HG02610 (cell line): Measurements from ENCODE around the gene SAV1.
A peak's percentile ranks its signal among the peaks of the same experiment; 100 is the strongest.
"Not testable (repeated sequence)": the region's sequence is repeated elsewhere in the genome, so short reads cannot be mapped to it uniquely, and the experiment has no call there.

ENCODE experiments used
- ATAC-seq: cut with Tn5 transposase; IDR thresholded peaks from one replicate; pipeline ENCODE4 v1.9.1; 2021; ENCODE audit warnings: mild to moderate bottlenecking, moderate library complexity; ENCODE audit not compliant: unreplicated experiment

Gene SAV1

GRCh38 chr14:50667996-50668825 lies at the start of gene SAV1:
Gene SAV1 (minus strand): TSS chr14:50668306. CDS start chr14:50667967, 339 bp downstream.
- peak; percentile 51 for ATAC-seq

- no peak for ATAC-seq
These were observed 49.7 kb upstream of the SAV1 start for GRCh38 chr14:50717811-50718210.

- peak; percentile 54 for ATAC-seq
These were observed 46.5 kb upstream of the SAV1 start for GRCh38 chr14:50714450-50715073.

- ATAC-seq, result no peak
These were observed 42.9 kb upstream of the SAV1 start for GRCh38 chr14:50711043-50711442.

- no peak for ATAC-seq
These were observed 37.0 kb upstream of the SAV1 start for GRCh38 chr14:50705026-50705593.

GRCh38 chr14:50704454-50705010 lies 36.4 kb upstream of the SAV1 start:
- no peak for ATAC-seq

GRCh38 chr14:50697659-50698290 lies 29.7 kb upstream of the SAV1 start:
- no peak for ATAC-seq

- not testable (repeated sequence) for ATAC-seq
These were observed 26.2 kb upstream of the SAV1 start for GRCh38 chr14:50694260-50694659.

GRCh38 chr14:50688875-50689274 lies 20.8 kb upstream of the SAV1 start:
- ATAC-seq, result no peak

GRCh38 chr14:50679674-50680073 lies 11.6 kb upstream of the SAV1 start:
- ATAC-seq, result no peak

- no peak for ATAC-seq
These were observed 10.1 kb upstream of the SAV1 start for GRCh38 chr14:50678163-50678562.

- peak; percentile 87 for ATAC-seq
These were observed 9.5 kb upstream of the SAV1 start for GRCh38 chr14:50677527-50678063.

- peak; percentile 42 for ATAC-seq
These were observed 8.9 kb upstream of the SAV1 start for GRCh38 chr14:50676814-50677516.

GRCh38 chr14:50675597-50675996 lies 7.5 kb upstream of the SAV1 start:
- ATAC-seq, result no peak

- ATAC-seq, result no peak
These were observed 2.8 kb upstream of the SAV1 start for GRCh38 chr14:50670866-50671256.

- ATAC-seq, result no peak
These were observed 2.2 kb upstream of the SAV1 start for GRCh38 chr14:50670196-50670865.

GRCh38 chr14:50669441-50669986 lies 1.4 kb upstream of the SAV1 start:
- ATAC-seq, result no peak

GRCh38 chr14:50668826-50669143 lies 679 bp upstream of the SAV1 start:
- no peak for ATAC-seq

- ATAC-seq, result peak; percentile 43
These were observed 466 bp downstream of the SAV1 start for GRCh38 chr14:50667684-50667995.
